Activated CD8-positive, alpha-beta memory T cell treated with anti-CD3 and anti-CD28 coated beads, Interleukin-2, amount 10 ng/mL, durations not matched to agents 7 days and 5 days (primary cell): ENCODE results near the gene PDIA4. TPM values are rescaled to one million over a fixed set of nuclear protein-coding genes. Genes with fewer than 3 reads are reported as not detected.

ENCODE experiments used
- ATAC-seq: fragments of 150-1000 bp; cut with Tn5 transposase; one replicate; pipeline ENCODE4 v1.10.0; 2021; ENCODE audit warnings: moderate library complexity
- CTCF ChIA-PET: fragments of 350-600 bp; sonication (Branson Sonifier 250); formaldehyde crosslinking; loops from one replicate; lab custom pipeline; 2021; ENCODE audit warnings: antibody characterized with exemption; lab: Charles Lee
- DNase-seq: peaks from one replicate; pipeline ENCODE4 v3.0.0-alpha.2; 2020
- H3K27ac Mint-ChIP-seq: one replicate; pipeline ENCODE4 v1.8.0; 2021; ENCODE audit warnings: mild to moderate bottlenecking, mixed read lengths
- H3K27me3 Mint-ChIP-seq: one replicate; pipeline ENCODE4 v1.8.0; 2021; ENCODE audit warnings: mixed read lengths
- H3K36me3 Mint-ChIP-seq: one replicate; pipeline ENCODE4 v1.8.0; 2021; ENCODE audit warnings: mild to moderate bottlenecking, mixed read lengths
- H3K4me1 Mint-ChIP-seq: one replicate; pipeline ENCODE4 v1.8.0; 2021; ENCODE audit warnings: mixed read lengths
- H3K4me3 Mint-ChIP-seq: one replicate; pipeline ENCODE4 v1.8.0; 2021; ENCODE audit warnings: mild to moderate bottlenecking, moderate library complexity, mixed read lengths
- H3K9me3 Mint-ChIP-seq: one replicate; pipeline ENCODE4 v1.8.0; 2022; ENCODE audit warnings: low read depth, mixed read lengths
- total RNA-seq, 2 experiments: library from RNA; stranded (reverse); gene quantifications; one replicate each; pipeline ENCODE4 v1.2.3, GENCODE V29; 2021

The PDIA4 gene
- total RNA-seq, 2 experiments from 2014 or later, result 82.3 to 99.4 TPM

- Mint-ChIP-seq H3K27ac (no peak overlapping the region), H3K4me1 (peaks cover 5% of the 10 kb centered on the region), H3K36me3 (peaks cover 30% of the 10 kb centered on the region), H3K4me3 (no peak overlapping the region), H3K27me3 (no peaks in the 10 kb centered on the region), H3K9me3 (no peaks in the 10 kb centered on the region)
- DNase-seq, result no peak
- CTCF ChIA-PET, result interaction anchor here (1.0 to 8.7 kb wide), 18 partner anchors 11 to 171 kb away, joined by 3 to 109 read pairs (median 5); partner anchors contain the start of genes PDIA4, ZNF425 and ZNF786
- ATAC-seq, result no peak
These were observed 22.0 kb downstream of the PDIA4 start for GRCh38 chr7:149006345-149006725.

- no peaks in the 10 kb centered on the region for H3K9me3 Mint-ChIP-seq
- H3K27ac Mint-ChIP-seq, result peak overlapping the region; percentile 67
- CTCF ChIA-PET, result interaction anchor here (0.6 to 8.7 kb wide), 30 partner anchors 9 to 421 kb away, joined by 3 to 109 read pairs (median 4); partner anchors contain the start of genes PDIA4, ZNF425 and ZNF786
- H3K4me3 Mint-ChIP-seq, result no peak overlapping the region
- ATAC-seq, result peak; percentile 88
- H3K36me3 Mint-ChIP-seq, result peaks cover 24% of the 10 kb centered on the region
- peak; percentile 86 for DNase-seq
- H3K4me1 Mint-ChIP-seq, result peaks cover 4% of the 10 kb centered on the region
- no peaks in the 10 kb centered on the region for H3K27me3 Mint-ChIP-seq
These were observed 22.6 kb downstream of the PDIA4 start for GRCh38 chr7:149005427-149006344.

- Mint-ChIP-seq H3K4me1 (peaks cover 4% of the 10 kb centered on the region), H3K27me3 (no peaks in the 10 kb centered on the region), H3K4me3 (no peak overlapping the region), H3K9me3 (no peaks in the 10 kb centered on the region), H3K36me3 (peaks cover 20% of the 10 kb centered on the region), H3K27ac (no peak overlapping the region)
- ATAC-seq, result no peak
- no peak for DNase-seq
- CTCF ChIA-PET, result interaction anchor here (0.6 to 8.7 kb wide), 21 partner anchors 10 to 420 kb away, joined by 3 to 109 read pairs (median 7); partner anchors contain the start of genes PDIA4 and ZNF425
These were observed 23.6 kb downstream of the PDIA4 start for GRCh38 chr7:149004405-149005370.

- CTCF ChIA-PET, result interaction anchor here (2.2 to 8.7 kb wide), 2 partner anchors 62 to 85 kb away, joined by 9 to 109 read pairs; no protein-coding TSS in a partner anchor
- Mint-ChIP-seq H3K4me1 (peaks cover 4% of the 10 kb centered on the region), H3K27me3 (no peaks in the 10 kb centered on the region), H3K27ac (no peak overlapping the region), H3K9me3 (no peaks in the 10 kb centered on the region), H3K4me3 (no peak overlapping the region), H3K36me3 (peaks cover 20% of the 10 kb centered on the region)
- no peak for DNase-seq
- no peak for ATAC-seq
These were observed 24.6 kb downstream of the PDIA4 start for GRCh38 chr7:149003560-149004305.

- peaks cover 4% of the 10 kb centered on the region for H3K4me1 Mint-ChIP-seq
- no peaks in the 10 kb centered on the region for H3K9me3 Mint-ChIP-seq
- peaks cover 19% of the 10 kb centered on the region for H3K36me3 Mint-ChIP-seq
- no peak overlapping the region for H3K4me3 Mint-ChIP-seq
- DNase-seq (no peak), ATAC-seq (no peak)
- no peaks in the 10 kb centered on the region for H3K27me3 Mint-ChIP-seq
- H3K27ac Mint-ChIP-seq, result no peak overlapping the region
- CTCF ChIA-PET, result interaction anchor here (1.0 kb wide), 1 partner anchor 63 kb away, joined by 5 read pairs; no protein-coding TSS in a partner anchor
These were observed 25.3 kb downstream of the PDIA4 start for GRCh38 chr7:149003018-149003417.

GRCh38 chr7:149002604-149003003 is 25.7 kb downstream of the PDIA4 start:
- no peak for ATAC-seq
- DNase-seq, result no peak
- H3K4me1 Mint-ChIP-seq, result peaks cover 4% of the 10 kb centered on the region
- CTCF ChIA-PET, result interaction anchor here (1.0 kb wide), 1 partner anchor 63 kb away, joined by 5 read pairs; no protein-coding TSS in a partner anchor
- H3K36me3 Mint-ChIP-seq, result peaks cover 18% of the 10 kb centered on the region
- no peaks in the 10 kb centered on the region for H3K9me3 Mint-ChIP-seq
- no peak overlapping the region for H3K4me3 Mint-ChIP-seq
- H3K27me3 Mint-ChIP-seq, result no peaks in the 10 kb centered on the region
- no peak overlapping the region for H3K27ac Mint-ChIP-seq

- H3K27me3 Mint-ChIP-seq, result no peaks in the 10 kb centered on the region
- no peak for ATAC-seq
- no peak overlapping the region for H3K27ac Mint-ChIP-seq
- peaks cover 13% of the 10 kb centered on the region for H3K36me3 Mint-ChIP-seq
- H3K9me3 Mint-ChIP-seq, result no peaks in the 10 kb centered on the region
- CTCF ChIA-PET, result interaction anchor here (1.7 kb wide), 1 partner anchor 65 kb away, joined by 7 read pairs; no protein-coding TSS in a partner anchor
- no peak for DNase-seq
- peaks cover 4% of the 10 kb centered on the region for H3K4me1 Mint-ChIP-seq
- no peak overlapping the region for H3K4me3 Mint-ChIP-seq
These were observed 26.8 kb downstream of the PDIA4 start for GRCh38 chr7:149001427-149002068.

- ATAC-seq, result no peak
- H3K27ac Mint-ChIP-seq, result no peak overlapping the region
- no peaks in the 10 kb centered on the region for H3K27me3 Mint-ChIP-seq
- CTCF ChIA-PET, result interaction anchor here (1.7 kb wide), 1 partner anchor 65 kb away, joined by 7 read pairs; no protein-coding TSS in a partner anchor
- H3K9me3 Mint-ChIP-seq, result no peaks in the 10 kb centered on the region
- peaks cover 4% of the 10 kb centered on the region for H3K4me1 Mint-ChIP-seq
- H3K4me3 Mint-ChIP-seq, result no peak overlapping the region
- peaks cover 11% of the 10 kb centered on the region for H3K36me3 Mint-ChIP-seq
- no peak for DNase-seq
These were observed 27.3 kb downstream of the PDIA4 start for GRCh38 chr7:149000961-149001360.

GRCh38 chr7:148999192-148999591 is 29.1 kb downstream of the PDIA4 start:
- Mint-ChIP-seq H3K27me3 (no peaks in the 10 kb centered on the region), H3K4me3 (no peak overlapping the region), H3K4me1 (no peaks in the 10 kb centered on the region), H3K9me3 (no peaks in the 10 kb centered on the region), H3K36me3 (peaks cover 10% of the 10 kb centered on the region), H3K27ac (no peak overlapping the region)
- DNase-seq, result no peak
- CTCF ChIA-PET, result interaction anchor here (2.3 kb wide), 1 partner anchor 66 kb away, joined by 14 read pairs; no protein-coding TSS in a partner anchor
- ATAC-seq, result no peak

- no peak for ATAC-seq
- H3K4me1 Mint-ChIP-seq, result no peaks in the 10 kb centered on the region
- CTCF ChIA-PET, result interaction anchor here (1.4 kb wide), 1 partner anchor 8 kb away, joined by 4 read pairs; no protein-coding TSS in a partner anchor
- H3K27ac Mint-ChIP-seq, result no peak overlapping the region
- no peak for DNase-seq
- H3K36me3 Mint-ChIP-seq, result peaks cover 2% of the 10 kb centered on the region
- no peaks in the 10 kb centered on the region for H3K27me3 Mint-ChIP-seq
- H3K9me3 Mint-ChIP-seq, result no peaks in the 10 kb centered on the region
- H3K4me3 Mint-ChIP-seq, result no peak overlapping the region
These were observed 30.8 kb downstream of the PDIA4 start for GRCh38 chr7:148997497-148997896.

- no peaks in the 10 kb centered on the region for H3K4me1 Mint-ChIP-seq
- CTCF ChIA-PET, result interaction anchor here (3.5 kb wide), 1 partner anchor 11 kb away, joined by 9 read pairs; no protein-coding TSS in a partner anchor
- H3K27ac Mint-ChIP-seq, result no peak overlapping the region
- no peak for DNase-seq
- H3K36me3 Mint-ChIP-seq, result no peaks in the 10 kb centered on the region
- peaks cover 4% of the 10 kb centered on the region for H3K27me3 Mint-ChIP-seq
- H3K4me3 Mint-ChIP-seq, result no peak overlapping the region
- no peaks in the 10 kb centered on the region for H3K9me3 Mint-ChIP-seq
- ATAC-seq, result peak; percentile 23
These were observed 33.7 kb downstream of the PDIA4 start for GRCh38 chr7:148994576-148994975.

- H3K9me3 Mint-ChIP-seq, result no peaks in the 10 kb centered on the region
- no peak overlapping the region for H3K4me3 Mint-ChIP-seq
- CTCF ChIA-PET, result interaction anchor here (3.5 kb wide), 1 partner anchor 12 kb away, joined by 9 read pairs; no protein-coding TSS in a partner anchor
- peaks cover 5% of the 10 kb centered on the region for H3K4me1 Mint-ChIP-seq
- peaks cover 4% of the 10 kb centered on the region for H3K27me3 Mint-ChIP-seq
- no peaks in the 10 kb centered on the region for H3K36me3 Mint-ChIP-seq
- DNase-seq (no peak), ATAC-seq (no peak)
- H3K27ac Mint-ChIP-seq, result no peak overlapping the region
These were observed 35.1 kb downstream of the PDIA4 start for GRCh38 chr7:148993193-148993592.
